NCI-H1092 (cell line): ENCODE measurements around the gene ERC1.
"Not testable (repeated sequence)": the region's sequence is repeated elsewhere in the genome, so short reads cannot be mapped to it uniquely, and the experiment has no call there.

Source experiments
- DNase-seq: peaks from one replicate; lab custom pipeline; 2025; lab: John Stamatoyannopoulos, UW

The ERC1 gene

DNA sequence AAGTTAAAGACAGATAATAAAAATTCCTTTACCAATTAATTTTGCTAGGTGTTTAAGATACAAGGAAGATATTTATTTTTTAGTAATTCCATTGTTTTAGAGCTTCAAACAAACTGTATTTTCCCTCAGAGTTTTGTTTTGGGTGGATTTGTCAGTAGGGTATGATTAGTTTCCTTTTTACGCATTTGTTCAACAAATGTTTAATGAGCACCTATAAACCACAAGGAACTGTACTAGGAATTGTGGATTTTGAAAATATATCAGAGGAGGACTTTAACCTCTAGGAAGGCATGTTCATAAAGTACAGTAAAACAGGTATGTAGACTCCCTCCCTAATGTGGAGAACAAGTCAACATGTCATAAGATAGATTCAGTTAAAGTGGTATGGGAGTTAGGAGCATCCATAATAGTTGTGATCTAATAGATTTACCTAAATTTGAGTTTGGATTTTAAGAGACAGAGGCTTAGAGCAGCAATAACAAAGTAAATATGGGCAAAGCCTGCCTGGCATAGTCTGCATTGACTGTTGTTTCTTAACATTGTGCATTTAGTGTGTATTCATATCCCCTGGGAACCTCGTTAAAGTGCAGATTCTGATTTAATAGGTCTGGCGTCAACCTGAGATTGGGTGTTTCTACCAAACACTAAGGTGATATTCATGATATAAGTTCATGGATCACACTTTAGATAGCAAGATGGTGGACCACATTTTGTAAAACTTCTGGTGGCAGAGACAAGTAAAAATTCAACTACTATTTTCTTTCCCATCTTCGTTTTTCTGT, 232.0 kb downstream of the ERC1 start:
- DNase-seq, result no peak

- DNase-seq, result no peak
Observed at GRCh38 chr12:1226951-1227350, 235.9 kb downstream of the ERC1 start.

DNA sequence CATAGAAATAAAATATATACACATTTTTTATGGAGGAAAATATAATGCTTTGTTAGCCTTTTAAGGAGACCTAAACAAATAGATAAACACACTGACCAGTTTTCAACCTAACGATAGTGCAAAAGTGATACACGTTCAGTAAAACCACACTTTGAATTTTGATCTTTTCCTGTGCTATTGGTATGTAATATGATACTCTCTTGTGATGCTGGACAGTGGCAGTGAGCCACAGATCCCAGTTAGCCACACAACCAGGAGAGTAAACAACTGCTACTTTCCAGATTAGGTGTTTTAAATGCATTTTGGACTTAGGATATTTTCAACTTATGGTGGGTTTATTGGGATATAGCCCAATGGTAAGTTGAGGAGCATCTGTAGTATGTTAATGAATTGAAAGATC, 243.1 kb downstream of the ERC1 start:
- no peak for DNase-seq

DNA sequence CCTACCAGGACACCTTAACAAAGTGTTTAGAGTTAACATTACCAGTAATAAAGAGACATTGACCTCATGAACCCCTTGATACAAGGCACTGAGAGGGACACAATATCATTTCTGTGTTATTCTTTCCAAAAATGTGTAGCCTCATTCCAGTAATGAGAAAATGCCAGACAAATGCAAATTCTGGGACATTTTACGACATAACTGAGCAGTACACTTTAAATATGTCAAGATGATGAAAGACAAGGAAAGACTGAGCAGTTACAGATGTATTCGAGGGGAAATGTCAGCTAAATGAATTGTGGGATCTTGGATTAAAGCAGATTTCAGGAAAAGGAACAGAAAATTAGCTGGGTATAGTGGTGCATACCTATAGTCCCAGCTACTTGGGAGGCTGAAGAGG, 255.6 kb downstream of the ERC1 start:
- DNase-seq, result no peak

- no peak for DNase-seq
Observed at GRCh38 chr12:1250641-1251040, 259.6 kb downstream of the ERC1 start.

GRCh38 chr12:1252758-1253157, 261.7 kb downstream of the ERC1 start:
- DNase-seq, result no peak

DNA sequence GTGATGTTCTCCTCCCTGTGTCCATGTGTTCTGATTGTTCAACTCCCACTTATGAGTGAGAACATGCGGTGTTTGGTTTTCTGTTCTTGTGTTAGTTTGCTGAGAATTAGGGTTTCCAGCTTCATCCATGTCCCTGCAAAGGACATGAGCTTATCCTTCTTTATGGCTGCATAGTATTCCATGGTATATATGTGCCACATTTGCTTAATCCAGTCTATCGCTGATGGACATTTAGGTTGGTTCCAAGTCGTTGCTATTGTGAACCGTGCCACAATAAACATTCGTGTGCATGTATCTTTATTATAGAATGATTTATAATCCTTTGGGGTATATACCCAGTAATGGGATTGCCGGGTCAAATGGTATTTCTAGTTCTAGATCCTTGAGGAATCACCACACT, 264.1 kb downstream of the ERC1 start:
- not testable (repeated sequence) for DNase-seq

- DNase-seq, result not testable (repeated sequence)
Observed at GRCh38 chr12:1255854-1256253, 264.8 kb downstream of the ERC1 start.

GRCh38 chr12:1256285-1256684, 265.3 kb downstream of the ERC1 start:
- DNase-seq, result no peak

DNA sequence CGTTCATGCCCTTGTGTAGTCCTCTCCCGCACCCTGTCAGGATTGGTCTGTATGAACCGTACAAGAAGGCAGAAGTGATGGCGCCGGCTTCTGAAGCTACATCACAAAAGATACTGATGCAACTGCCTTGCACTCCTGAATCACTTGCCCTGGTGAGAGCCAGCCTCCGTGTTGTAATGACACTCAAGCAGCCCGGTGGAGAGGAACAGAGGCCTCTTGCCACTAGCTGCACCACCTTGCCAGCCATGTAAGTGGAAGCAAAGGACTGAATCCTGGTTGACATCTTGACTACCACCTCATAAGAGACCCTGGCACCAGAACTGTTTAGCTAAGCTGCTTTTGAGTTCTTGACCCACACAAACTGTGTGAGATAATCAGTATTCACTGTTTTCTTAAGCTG, 266.0 kb downstream of the ERC1 start:
- no peak for DNase-seq

DNA sequence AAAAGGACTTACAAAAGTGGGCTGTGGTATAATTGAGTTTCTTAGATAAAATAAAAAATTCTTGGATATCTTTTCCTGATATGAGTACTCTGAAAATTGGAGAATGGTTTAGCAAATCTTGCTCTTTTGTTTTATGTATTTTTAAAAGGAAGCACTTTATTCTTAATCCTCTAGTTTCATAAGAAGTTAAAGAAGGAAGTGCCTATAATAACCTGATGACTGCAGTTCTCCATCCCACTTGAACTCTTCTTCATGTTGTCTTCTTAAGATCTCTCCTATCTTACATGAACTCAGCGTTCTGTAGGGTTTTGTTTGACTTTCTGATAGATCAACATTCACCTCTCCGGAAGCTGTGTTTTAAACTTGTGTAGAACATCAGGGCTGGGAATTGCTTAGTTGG, 271.0 kb downstream of the ERC1 start:
- DNase-seq, result no peak

- no peak for DNase-seq
Observed at GRCh38 chr12:1267243-1267642, 276.2 kb downstream of the ERC1 start.

GRCh38 chr12:1272142-1272541, 281.1 kb downstream of the ERC1 start:
- no peak for DNase-seq

DNA sequence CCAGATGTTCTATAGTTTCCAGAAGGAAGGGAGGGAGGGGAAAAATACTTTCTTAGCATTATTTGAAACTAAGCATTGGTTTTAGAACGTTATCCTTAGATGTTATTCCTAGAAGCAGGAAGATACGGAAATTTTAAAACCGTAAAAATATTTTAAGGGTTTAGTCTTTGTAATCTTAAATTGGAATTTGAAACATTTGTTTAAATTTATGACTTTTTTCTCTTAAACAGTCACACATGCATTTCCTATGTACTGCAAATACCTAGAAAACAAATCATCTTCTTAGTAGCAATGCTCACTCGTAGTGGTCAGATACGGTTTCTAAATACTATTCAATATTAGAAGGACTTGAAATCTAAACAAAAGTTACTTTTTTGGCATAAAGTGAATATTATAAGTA, 282.0 kb downstream of the ERC1 start:
- DNase-seq, result no peak

DNA sequence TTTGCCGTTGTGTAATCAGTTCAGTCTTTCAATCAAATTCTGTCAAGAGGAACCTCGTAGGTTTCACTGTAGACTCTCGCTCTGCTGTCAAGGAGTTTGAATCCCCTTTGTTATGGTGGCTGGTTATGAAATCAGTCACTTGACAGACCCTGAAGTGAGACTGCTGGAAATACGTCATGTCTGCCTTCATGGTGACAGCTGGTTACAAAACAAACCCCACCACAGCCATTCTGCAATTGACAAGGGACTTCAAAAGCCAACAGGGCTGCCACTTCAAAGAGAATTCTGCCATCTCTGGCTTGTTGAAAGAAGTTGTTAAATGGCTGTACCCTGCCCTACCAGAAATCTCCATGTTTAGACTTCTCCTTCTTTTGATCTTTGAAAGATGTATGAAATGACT, 286.9 kb downstream of the ERC1 start:
- no peak for DNase-seq

GRCh38 chr12:1279050-1279449, 288.0 kb downstream of the ERC1 start:
- no peak for DNase-seq

- no peak for DNase-seq
Observed at GRCh38 chr12:1280059-1280458, 289.0 kb downstream of the ERC1 start.

DNA sequence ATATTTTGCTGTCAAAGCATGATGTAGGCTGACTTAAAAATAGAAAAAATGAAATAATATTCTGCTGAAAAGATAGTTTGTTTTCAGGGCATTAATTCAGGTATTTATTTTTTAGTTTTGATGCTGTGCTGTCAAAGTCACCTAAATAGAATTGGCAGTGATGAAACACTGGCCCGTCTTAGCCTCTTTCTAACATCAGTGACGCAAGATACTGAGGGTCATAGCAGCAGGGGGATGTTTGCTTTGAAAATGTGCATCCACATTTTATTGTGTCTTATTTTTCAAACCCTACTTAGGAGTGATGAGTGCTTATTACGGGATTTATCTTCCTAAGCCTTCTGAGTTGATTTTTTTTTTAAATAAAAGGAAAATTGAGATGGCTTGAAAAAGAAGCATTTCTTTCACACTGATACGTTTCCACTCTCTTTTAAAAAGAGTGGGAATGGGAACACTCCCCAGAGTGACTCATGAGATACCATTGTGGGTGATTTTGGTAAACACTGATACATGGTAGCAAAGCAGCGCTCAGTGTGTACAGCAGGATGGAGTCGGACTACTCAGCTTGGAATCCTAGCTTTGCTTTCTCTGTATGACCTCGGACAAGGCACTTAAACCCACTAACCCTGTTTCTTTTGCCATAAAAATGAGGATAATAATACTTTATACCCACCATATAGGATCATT, 290.8 kb downstream of the ERC1 start:
- DNase-seq, result no peak

- no peak for DNase-seq
Observed at GRCh38 chr12:1282670-1283315, 291.8 kb downstream of the ERC1 start.

- no peak for DNase-seq
Observed at GRCh38 chr12:1283316-1283715, 292.3 kb downstream of the ERC1 start.

GRCh38 chr12:1284611-1285010, 293.6 kb downstream of the ERC1 start:
- DNase-seq, result no peak

DNA sequence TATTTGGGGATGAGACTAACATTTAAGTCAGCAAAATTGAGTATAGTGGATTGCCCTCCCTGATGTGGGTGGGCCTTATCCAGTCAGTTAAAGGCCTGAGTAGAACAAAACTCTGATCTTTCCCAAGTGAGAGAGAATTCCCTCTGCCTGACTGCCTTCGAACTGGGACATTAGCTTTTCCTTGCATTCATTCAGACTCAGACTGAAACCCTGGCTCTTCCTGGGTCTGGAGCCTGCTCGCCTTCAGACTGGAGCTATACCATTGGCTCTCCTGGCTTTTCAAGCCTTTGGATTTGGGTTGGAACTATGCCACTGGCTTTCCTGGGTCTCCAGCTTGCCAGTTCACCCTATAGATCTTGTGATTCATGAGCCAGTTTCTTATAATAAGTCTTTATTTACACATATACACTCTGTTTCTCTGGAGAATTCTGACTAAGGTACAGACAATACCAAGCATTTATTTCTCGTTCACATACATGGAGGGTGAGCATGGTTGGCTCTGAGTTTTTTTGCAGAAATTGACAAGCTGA, 296.5 kb downstream of the ERC1 start:
- no peak for DNase-seq

DNA sequence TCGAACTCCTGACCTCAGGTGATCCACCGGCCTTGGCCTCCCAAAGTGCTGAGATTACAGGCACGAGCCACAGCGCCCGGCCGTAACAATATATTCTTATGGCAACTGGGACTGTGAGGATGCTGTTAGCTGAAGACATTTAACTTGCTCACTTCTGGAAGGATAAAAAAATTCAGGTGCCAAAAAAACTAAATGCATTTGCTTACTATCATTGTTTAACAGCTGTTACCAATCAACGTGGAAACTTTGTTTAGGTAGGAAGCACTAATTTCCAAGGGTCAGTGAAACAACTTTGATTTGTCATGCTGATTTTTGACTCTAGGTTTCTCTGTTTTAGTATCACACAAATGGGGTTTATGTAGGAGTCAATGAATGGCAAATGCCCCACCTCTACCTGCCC, 297.3 kb downstream of the ERC1 start:
- no peak for DNase-seq
